Loucy (cell line): ENCODE data around the gene CIRBP.

Experiments used
- CTCF ChIP-seq: fragments of 200-600 bp; sonication (generic); conservative IDR thresholded peaks from 2 replicates; pipeline ENCODE4 v1.5.1; 2014; ENCODE audit warnings: mild to moderate bottlenecking, antibody characterized with exemption, low read length
- EZH2phosphoT487 ChIP-seq: fragments of 200-600 bp; IDR thresholded peaks from 2 replicates; pipeline ENCODE4 v1.6.1; 2018; ENCODE audit warnings: antibody characterized with exemption, mild to moderate bottlenecking, moderate library complexity, borderline replicate concordance

- no peak for TF ChIP-seq CTCF
- no peak for TF ChIP-seq EZH2phosphoT487
Measured at GRCh38 chr19:1241417-1242095, 27.6 kb upstream of the CIRBP start, which contains the start of gene ATP5F1D.
